Measurements from ENCODE around the gene EPHX1. TPM values are rescaled to one million over a fixed set of nuclear protein-coding genes. Genes with fewer than 3 reads are reported as not detected.
A peak's percentile ranks its signal among the peaks of the same experiment; 100 is the strongest.

EPHX1 gene
- total RNA-seq, 4 donors from 2014 or later: 56.9 to 114 (median 90.6) TPM

GRCh38 chr1:225772848-225773247 is 37.1 kb upstream of the EPHX1 start:
- WGBS, 2 donors (ENCODE audit: low coverage in 1 of 2): 43 to 49% methylated on average over 4 of the region's 4 CpGs
- Histone ChIP-seq H3K36me3 (no peaks in the 10 kb centered on the region), H3K27ac (peak overlapping the region; percentile 40 to 75 (median 55)), H3K4me1 (peaks cover 9 to 33% (median 25%) of the 10 kb centered on the region in 4 donors), H3K27me3 (no peaks in the 10 kb centered on the region), H3K9me3 (no peaks in the 10 kb centered on the region), H3K4me3 (no peak overlapping the region)
- no peak for DNase-seq
- TF ChIP-seq CTCF (IDR thresholded peaks at IDR 0.05) (no peak), EP300 (IDR thresholded peaks at IDR 0.05; ENCODE audit: low read depth) (no peak), POLR2AphosphoS5 (IDR thresholded peaks at IDR 0.05) (no peak)
- in situ Hi-C loops (cut with MboI; ENCODE audit: low pct_ligation_motif_present in 1 of 4, low pct_unique_long_range_greater_than_20kb in 1 of 4, low sequenced_read_pairs in 3 of 4) (loop anchor here in 3 of 4 donors (10.0 to 25.0 kb wide), 3 partner anchors 142 to 288 kb away; no protein-coding TSS in a partner anchor), intact Hi-C loops (cut with DNase I; ENCODE audit: low total_unique reads) (loop anchor here (2.0 to 10.0 kb wide), 4 partner anchors 72 to 298 kb away; no protein-coding TSS in a partner anchor)

GRCh38 chr1:225774281-225775147 is 35.4 kb upstream of the EPHX1 start:
- Histone ChIP-seq H3K4me3 (no peak overlapping the region), H3K4me1 (peaks cover 7 to 41% (median 35%) of the 10 kb centered on the region in 4 donors), H3K27ac (peak overlapping the region in 3 of 4 donors; percentile 7 to 75 (median 61)), H3K9me3 (no peaks in the 10 kb centered on the region), H3K36me3 (no peaks in the 10 kb centered on the region), H3K27me3 (no peaks in the 10 kb centered on the region)
- TF ChIP-seq POLR2AphosphoS5 (IDR thresholded peaks at IDR 0.05) (peak in 1 of 3 donors; percentile 39), POLR2A (IDR thresholded peaks at IDR 0.05) (no peak), EP300 (IDR thresholded peaks at IDR 0.05; ENCODE audit: low read depth) (no peak), CTCF (IDR thresholded peaks at IDR 0.05) (no peak)
- WGBS, 2 donors (ENCODE audit: low coverage in 1 of 2): 46 to 73% methylated on average over 3 of the region's 3 CpGs
- in situ Hi-C loops (cut with MboI; ENCODE audit: low pct_ligation_motif_present in 1 of 4, low pct_unique_long_range_greater_than_20kb in 1 of 4, low sequenced_read_pairs in 3 of 4) (loop anchor here in 3 of 4 donors (10.0 to 25.0 kb wide), 4 partner anchors 138 to 290 kb away; partner anchors contain the start of gene PYCR2 (in 1 of the 3)), intact Hi-C loops (cut with DNase I; ENCODE audit: low total_unique reads) (loop anchor here (5.0 to 10.0 kb wide), 5 partner anchors 38 to 220 kb away; partner anchors contain the start of genes ENAH and EPHX1)
- DNase-seq: no peak

- peak overlapping the region in 1 of 4 donors; percentile 95 for H3K27ac ChIP-seq
- H3K4me3 ChIP-seq: no peak overlapping the region
- no peak for TF ChIP-seq CTCF (IDR thresholded peaks at IDR 0.05)
- TF ChIP-seq POLR2AphosphoS5 (IDR thresholded peaks at IDR 0.05): no peak
- no peak for TF ChIP-seq POLR2A (IDR thresholded peaks at IDR 0.05)
- TF ChIP-seq EP300 (IDR thresholded peaks at IDR 0.05; ENCODE audit: low read depth): no peak
- H3K4me1 ChIP-seq: peaks cover 9 to 57% (median 47%) of the 10 kb centered on the region in 4 donors
- intact Hi-C loops (cut with DNase I; ENCODE audit: low total_unique reads) (loop anchor here (5.0 to 10.0 kb wide), 5 partner anchors 36 to 221 kb away; partner anchors contain the start of genes ENAH and EPHX1), in situ Hi-C loops (cut with MboI; ENCODE audit: low pct_ligation_motif_present in 1 of 4, low pct_unique_long_range_greater_than_20kb in 1 of 4, low sequenced_read_pairs in 3 of 4) (loop anchor here in 3 of 4 donors (10.0 to 25.0 kb wide), 3 partner anchors 136 to 291 kb away; partner anchors contain the start of gene PYCR2 (in 1 of the 3))
- WGBS, 2 donors (ENCODE audit: low coverage in 1 of 2): 93% methylated on average over 4 of the region's 4 CpGs; no CpG with 5 or more reads in 1 of the 2 donors
- H3K9me3 ChIP-seq: no peaks in the 10 kb centered on the region
- no peaks in the 10 kb centered on the region for H3K27me3 ChIP-seq
- no peak for DNase-seq
- no peaks in the 10 kb centered on the region for H3K36me3 ChIP-seq
These were observed 33.6 kb upstream of the EPHX1 start for GRCh38 chr1:225776294-225776693.

GRCh38 chr1:225777058-225777582 is 32.8 kb upstream of the EPHX1 start:
- peak overlapping the region in 3 of 4 donors; percentile 51 to 77 (median 76) for H3K4me3 ChIP-seq
- intact Hi-C loops (cut with DNase I; ENCODE audit: low total_unique reads) (loop anchor here (5.0 to 10.0 kb wide), 5 partner anchors 35 to 222 kb away; partner anchors contain the start of genes ENAH and EPHX1), in situ Hi-C loops (cut with MboI; ENCODE audit: low pct_ligation_motif_present in 1 of 4, low pct_unique_long_range_greater_than_20kb in 1 of 4, low sequenced_read_pairs in 3 of 4) (loop anchor here in 3 of 4 donors (10.0 to 25.0 kb wide), 3 partner anchors 135 to 292 kb away; partner anchors contain the start of gene PYCR2 (in 1 of the 3))
- H3K27me3 ChIP-seq: no peaks in the 10 kb centered on the region
- H3K4me1 ChIP-seq: peaks cover 4 to 57% (median 45%) of the 10 kb centered on the region in 4 donors
- H3K36me3 ChIP-seq: no peaks in the 10 kb centered on the region
- TF ChIP-seq EP300 (IDR thresholded peaks at IDR 0.05; ENCODE audit: low read depth) (no peak), CTCF (IDR thresholded peaks at IDR 0.05) (no peak), POLR2AphosphoS5 (IDR thresholded peaks at IDR 0.05) (no peak), POLR2A (IDR thresholded peaks at IDR 0.05) (no peak)
- H3K27ac ChIP-seq: peak overlapping the region; percentile 95 to 98 (median 97)
- WGBS, 2 donors (ENCODE audit: low coverage in 1 of 2): 10 to 13% methylated on average over 14 to 18 of the region's 18 CpGs
- DNase-seq: peak; percentile 25
- H3K9me3 ChIP-seq: no peaks in the 10 kb centered on the region

All from transverse colon (tissue), 4 donors.